GM19463 (cell line): ENCODE measurements around the gene FRMD4B.

Source experiments
- ATAC-seq: cut with Tn5 transposase; IDR thresholded peaks from one replicate; pipeline ENCODE4 v1.9.1; 2021; ENCODE audit warnings: mild to moderate bottlenecking, moderate library complexity; ENCODE audit not compliant: unreplicated experiment

FRMD4B gene

DNA sequence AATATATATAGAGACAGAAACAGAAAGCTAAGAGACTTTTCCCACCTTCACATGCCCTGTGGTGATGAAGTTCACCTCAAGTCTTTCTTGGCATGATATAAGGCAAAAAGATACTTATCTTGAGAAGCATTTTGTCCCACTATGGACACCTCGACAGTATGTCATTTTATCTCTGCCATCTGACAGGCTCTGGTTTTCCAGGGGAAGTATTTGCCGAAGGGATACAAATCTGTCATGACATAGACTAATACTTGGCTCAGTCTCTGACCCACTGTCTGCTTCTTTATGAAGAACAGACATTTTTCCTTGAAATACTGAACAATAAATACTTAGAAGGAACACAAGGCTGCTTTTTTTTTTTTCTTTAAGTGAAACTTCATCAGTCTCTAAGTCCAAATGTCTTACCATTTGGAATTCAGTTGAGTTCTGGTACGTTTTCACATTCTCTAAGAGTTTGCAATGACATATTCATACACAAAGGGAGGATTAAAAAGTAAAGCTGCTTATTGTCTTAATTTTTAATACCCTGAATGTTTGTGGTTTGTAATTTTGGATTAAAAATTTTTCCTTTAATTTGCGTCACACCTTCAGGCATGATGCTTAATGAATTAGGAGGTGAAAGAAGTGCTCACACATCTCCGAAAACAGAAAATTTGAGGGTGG lies 175.7 kb downstream of the FRMD4B start:
- ATAC-seq = no peak

DNA sequence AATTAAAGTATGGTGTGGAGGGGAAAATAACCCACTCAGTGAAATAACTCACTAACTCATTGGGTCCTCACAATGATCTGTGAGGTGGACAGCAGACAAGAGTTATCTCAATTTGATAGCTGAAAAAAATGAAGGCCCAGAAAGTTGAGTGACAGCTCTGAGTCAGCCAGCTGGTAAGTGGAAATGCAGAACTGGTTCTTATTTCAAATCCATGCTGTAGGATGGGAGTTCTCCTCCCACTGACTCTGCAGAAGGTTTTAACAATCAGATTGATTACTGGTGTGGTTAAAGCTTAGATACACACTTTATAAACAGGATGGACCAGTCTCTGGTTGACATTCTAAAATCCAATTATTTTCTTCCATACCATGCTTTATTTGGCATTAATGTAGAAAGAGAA lies 176.5 kb downstream of the FRMD4B start:
- no peak for ATAC-seq

DNA sequence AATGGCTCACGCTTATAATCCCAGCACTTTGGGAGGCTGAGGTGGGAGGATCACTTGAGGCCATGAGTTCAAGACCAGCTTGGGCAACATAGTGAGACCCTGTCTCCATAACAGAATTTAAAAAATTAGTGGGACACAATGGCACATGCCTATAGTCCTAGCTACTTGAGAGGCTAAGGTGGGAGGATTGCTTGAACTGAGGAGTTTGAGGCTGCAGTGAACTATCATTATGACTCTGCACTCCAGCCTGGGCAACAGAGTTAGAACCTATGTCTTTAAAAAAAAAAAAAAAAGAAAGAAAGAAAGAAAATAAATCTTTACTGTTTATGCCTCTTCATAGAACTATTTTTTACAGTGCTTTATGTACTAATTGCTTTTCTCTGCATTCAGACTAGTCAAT lies 178.9 kb downstream of the FRMD4B start:
- ATAC-seq = no peak

DNA sequence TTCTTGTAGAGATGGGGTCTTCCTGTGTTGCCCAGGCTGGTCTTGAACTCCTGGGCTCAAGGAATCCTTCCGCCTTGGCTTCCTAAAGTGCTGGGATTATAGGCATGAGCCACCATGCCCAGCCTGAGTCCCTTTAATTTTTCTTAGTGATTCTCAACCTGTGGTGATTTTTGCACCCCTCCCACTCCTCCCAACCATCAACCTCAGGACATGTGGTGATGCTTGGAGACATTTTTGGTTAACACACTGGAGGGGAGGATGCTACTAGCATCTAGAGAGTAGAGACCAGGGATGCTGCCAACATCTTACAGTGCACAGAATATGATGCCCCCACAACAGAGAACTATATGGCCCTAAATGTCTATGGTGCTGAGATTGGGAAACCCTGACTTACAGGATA lies 180.5 kb downstream of the FRMD4B start:
- no peak for ATAC-seq

DNA sequence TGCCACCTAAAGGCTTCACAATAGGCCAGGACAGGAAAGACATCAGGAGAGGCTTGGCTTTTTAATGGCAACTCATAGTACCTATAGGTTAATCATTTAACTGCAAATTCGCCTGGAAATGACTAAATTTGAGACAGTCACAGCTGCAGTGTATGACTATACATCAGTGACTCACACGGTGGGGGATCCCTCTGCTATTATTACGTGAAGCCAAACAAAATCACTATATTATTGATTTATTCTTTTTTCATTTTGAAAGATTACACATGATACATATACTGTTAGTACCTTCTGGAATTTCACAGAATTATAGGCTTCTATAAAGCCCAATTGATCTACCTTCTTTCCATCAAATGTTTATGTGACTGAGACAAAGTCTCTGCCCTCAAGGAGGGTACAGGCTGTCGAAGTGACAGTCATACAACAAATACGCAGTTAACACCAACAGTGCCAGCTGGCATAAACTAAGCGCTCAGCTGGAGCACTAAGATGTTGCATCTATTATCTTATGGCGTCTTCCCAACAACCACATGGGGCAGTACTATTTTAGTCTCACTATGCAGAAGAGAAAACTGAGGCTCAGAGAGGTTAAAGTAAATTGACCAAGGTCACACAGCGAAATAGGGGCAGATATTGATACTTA lies 181.5 kb downstream of the FRMD4B start:
- peak; percentile 87 for ATAC-seq

DNA sequence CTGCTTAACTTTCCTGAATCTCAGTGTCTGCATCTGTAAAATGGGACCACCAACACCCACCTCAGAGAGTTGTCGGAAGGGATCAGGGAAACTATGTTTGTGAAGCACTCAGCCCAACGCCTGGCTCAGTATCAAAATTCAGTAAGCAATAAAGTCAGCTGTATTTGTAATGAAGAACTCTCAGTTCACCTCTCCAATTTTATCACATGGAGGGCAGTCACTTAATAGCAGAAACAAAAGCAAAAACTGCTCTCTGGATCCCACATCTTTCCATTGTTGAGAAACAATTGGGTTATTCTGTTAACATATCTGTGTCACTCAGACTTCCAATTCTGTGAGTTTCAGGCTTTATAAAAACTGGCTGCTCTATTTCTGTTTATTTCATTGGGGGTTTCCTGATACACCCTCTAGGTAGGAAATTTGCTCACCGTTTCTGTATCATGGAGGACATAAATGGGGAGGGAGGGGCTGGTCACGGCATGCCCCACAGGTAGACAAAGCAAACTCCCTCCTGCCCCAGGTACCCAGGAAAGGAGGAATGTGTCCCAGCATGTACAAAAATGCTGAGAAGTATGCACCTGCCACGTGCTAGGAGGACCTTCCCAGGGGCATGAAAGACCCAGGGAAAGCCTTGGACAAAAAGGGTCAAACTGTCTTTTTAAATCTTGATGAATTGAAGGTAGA lies 182.1 kb downstream of the FRMD4B start:
- ATAC-seq = peak; percentile 3

DNA sequence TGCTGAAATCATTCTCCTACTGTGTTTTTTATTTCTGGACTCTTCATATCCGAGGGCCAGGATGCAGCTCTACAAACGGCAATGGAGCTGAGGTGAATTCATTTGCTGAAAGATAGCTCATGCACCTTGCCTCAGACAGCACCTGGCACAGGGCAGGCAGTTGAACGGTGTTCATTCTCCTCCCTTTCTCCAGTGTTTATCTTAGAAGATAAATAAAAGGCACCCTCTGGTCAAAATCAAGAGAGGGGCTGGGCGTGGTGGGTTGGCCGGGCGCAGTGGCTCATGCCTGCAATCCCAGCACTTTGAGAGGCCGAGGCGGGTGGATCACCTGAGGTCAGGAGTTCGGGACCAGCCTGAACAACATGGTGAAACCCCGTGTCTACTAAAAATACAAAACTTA lies 184.2 kb downstream of the FRMD4B start:
- ATAC-seq = no peak

DNA sequence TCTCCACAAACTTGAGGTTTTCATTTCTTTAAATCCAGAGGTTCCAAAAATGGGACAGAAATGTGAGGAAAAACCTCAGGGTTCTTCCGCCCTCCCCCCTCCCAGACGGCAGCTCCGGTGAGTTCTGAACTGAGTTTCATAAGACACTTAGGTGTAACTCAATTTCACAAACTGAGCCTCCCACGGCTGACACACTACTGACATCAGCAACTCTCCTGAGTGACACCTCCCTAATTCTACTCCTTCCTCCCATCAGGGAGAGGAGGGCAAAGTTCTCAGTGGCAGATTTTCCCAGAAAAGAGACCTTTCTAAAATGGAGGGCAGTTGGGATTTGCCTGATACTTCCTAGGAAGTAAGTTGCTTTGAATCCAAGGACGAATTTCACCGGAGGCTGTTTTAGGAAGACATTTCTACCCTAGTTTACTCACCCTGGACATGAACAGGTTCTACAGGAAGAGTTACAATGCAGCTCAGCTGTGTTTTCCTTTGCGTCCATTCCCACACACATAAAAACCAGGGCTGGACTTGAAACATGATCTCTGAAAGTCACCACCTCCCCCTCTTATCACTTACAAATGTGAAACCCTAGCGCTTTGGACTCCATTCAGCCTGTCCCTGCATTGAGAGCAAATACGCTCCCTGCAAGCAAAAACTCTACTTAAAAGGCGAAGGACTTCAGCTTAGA lies 185.4 kb downstream of the FRMD4B start:
- ATAC-seq = no peak

DNA sequence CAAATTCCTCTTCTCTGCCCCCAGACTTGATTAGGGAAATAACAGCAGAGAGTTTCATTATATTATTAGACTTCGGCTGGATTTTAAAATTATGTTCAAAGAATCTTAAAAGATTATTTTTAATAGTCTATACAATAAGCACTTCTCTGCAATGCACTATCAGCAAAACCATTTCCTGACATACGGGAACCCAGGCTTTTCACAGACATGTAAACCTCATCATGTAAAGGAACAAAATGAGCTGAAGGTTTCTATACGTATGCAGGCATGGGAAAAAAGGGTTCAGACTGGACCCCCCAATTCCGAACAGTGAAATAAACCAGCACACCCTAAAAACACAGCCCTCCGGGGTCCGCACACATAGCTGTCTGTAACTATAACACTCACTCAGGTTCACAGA lies 185.9 kb downstream of the FRMD4B start:
- no peak for ATAC-seq

DNA sequence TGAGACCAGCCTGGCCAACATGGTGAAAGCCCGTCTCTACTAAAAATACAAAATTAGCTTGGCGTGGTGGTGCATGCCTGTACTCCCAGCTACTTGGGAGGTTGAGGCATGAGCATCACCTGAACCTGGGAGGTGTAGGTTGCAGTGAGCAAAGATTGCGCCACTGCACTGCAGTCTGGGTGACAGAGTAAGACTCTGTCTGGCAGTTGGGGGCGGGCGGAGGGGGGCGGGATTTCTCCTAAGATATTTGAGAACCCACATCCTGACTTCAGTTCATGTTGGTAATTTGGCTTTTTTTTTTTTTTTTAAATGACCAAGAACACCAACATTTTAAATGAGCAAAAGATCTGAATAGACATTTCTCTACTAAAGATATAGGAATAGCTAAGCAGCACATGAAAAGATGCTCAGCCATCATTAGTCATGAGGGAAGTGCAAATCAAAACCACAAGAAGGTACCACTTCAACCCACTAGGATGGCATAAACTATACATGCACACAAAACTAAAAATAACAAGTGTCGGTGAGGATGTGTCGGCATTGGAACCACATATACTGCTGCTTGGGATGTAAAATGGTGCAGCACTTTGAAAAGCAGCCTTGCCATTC lies 187.9 kb downstream of the FRMD4B start:
- ATAC-seq = no peak

DNA sequence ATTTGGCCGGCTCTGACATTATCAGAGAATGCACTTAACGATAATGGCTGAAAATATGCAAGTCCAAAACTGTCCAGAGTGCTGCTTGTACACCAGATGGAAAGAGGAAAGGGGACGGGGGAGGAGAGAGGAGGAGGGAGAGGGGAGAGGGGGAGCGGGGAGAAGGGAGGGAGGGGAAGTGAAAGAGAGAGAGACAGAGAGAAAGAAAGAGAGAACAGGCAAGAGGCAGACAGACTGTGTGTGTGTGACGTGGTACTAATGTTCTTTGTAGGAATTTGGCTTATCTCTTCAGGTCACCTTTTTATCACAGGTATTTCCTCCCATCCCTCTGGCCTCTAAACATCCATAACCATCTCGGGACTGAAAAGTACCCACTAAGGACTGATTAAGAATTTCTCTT lies 188.4 kb downstream of the FRMD4B start:
- ATAC-seq = no peak

DNA sequence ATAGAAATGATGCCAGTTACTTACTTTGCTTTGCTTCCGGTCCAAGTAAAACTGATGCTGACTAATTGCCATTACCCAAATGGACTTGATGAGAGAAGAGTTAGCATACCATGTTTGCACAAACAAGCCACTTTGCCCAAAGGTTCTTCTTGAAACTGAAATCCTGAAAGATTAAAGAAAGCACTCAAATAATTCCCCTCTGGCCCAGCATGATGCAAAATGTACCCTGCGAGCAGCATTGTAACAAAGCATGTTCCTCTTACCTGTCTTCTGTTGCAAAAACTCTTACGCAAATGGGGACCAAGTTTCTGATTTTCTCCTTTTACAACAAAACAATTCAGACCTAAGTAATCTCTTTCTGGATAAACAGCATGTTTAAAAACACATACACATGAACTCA lies 189.0 kb downstream of the FRMD4B start:
- ATAC-seq = no peak

DNA sequence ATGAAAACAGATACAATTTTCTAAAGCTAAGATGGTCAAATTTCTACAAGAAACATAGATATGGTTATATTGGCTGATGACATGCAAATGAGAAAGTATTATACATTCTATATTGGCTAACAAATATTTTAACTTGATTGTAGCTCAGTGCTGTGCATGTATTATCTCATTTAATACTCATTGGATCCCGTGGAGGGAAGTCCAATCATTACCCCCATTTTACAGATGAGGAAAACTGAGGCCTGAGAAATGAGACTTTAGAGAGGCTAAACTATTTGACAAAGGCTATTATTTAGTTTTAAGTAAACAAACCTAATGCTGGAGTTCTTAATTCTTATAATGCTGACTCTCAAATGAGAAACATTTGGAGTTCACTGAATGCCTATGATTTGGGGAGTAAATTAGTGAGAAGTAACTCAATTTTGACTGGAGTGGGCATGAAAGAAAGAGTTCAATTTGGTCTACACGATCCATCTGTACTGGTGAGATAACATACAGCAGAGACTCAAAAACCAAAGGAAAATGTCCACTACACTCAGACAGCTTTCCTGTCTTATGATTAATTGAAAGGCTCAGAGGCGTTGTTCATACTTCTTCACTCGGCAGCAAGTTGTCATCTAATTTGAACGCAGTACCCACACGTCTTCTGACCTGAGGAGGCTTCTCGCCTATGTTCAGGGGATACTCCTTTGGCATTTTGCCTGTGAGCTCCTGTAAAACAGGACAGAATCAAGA lies 191.3 kb downstream of the FRMD4B start:
- no peak for ATAC-seq

DNA sequence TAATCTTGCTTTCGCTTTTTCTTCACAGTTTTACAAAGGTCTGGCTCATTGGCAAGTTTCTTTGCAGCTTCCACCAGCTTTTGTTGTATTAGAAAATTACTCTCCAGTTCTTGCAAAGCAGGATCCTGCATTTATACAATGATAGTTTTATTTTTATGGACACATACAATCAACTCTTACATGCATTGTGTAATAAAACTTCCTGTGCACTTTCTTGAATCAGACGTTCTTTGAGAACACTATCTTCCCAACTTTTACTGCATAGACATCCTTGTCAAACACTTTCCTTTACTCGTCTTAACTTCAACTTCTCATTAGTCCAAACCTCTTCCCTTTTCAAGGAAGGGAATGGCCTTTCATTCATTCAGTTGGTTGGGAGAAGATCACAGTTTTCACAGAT lies 192.1 kb downstream of the FRMD4B start:
- no peak for ATAC-seq

DNA sequence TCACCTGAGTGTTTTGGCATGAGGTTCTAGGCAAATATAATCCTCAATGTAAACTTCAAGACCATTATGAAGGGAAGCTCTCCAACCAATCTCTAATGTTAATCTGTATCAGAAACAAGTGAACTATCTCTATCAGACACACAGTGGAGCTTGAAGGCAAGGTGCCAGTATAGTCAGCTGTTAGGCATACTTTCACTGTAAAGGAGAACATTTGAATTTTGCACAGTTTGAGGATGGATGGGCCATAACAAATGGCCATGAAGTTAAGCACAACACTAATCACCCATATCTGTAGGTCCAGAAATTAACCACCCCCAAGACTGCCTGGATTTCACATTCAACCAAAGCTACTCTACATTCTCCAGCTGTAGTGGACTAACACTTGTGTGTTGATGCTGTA lies 194.4 kb downstream of the FRMD4B start:
- ATAC-seq = no peak

DNA sequence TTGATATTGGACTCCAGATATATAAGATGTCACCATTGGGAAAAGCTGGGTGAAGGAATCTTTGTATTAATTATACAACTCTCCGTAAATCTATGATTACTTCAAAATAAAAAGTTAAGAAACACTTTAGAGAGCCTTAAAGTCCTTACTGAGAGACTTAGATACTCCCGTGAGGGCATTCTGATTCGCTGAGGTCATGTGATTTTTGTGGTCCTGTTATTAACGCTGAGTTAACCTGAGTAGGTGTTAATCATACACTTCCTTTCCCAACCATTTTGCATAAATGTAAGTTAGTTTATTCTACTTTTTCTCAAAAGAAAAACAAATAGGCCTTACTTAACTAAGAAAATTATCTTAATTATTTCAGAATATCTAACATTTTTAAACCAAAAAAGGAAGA lies 196.4 kb downstream of the FRMD4B start:
- ATAC-seq = no peak

DNA sequence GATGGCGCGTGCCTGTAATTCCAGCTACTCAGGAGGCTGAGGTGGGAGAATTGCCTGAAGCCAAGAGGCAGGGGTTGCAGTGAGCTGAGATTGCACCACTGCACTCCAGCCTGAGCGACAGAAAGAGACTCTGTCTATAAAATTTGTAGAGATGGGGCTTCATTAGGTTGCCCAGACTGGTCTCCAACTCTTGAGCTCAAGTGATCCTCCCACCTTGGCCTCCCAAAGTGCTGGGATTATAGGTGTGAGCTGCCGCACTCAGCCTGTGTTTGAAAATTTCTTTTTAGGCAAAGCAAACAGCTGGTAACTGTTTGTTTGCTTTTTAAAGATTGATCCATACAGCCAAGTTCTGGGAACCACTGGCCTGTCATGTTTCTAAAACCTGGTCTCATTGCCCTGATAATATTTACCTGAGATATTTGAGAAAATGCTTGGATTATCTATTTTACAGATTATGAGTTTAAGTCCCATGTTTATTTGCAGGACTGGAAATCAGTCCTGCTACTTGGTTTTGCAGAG lies 199.3 kb downstream of the FRMD4B start:
- no peak for ATAC-seq

DNA sequence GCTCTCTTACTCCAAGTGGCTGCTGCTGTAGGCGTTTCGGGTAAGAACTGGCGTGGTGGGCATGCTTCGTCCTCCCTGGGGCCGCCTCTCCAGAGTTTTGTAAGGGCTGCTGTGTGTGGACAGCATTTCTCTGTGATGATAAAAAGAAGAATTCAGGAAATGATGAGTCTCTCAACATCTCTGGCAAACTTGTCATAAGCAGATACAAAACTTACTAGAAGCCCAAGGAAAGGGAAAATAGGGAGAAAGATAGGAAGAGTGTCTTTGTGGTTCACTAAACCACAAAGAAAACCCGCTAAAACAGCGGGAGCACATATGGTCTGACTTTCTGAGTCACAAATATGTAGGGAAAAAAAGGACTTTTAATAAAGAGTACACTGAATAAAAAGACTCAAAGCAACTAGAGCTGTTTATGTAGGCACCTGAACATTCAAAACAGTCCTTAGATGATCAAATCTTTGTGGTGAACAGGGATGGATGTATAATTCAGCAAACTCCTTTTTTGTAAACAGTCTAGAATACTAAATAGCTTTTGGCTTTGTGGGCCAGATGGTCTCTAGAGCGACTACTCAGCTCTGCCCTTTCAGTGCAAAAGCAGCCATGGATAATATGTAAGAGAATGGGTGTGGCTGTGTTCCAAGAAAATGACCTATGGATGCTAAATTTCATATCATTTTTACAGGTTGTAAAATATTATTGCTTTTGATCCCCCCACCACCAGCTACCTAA lies 203.1 kb downstream of the FRMD4B start:
- ATAC-seq = no peak

DNA sequence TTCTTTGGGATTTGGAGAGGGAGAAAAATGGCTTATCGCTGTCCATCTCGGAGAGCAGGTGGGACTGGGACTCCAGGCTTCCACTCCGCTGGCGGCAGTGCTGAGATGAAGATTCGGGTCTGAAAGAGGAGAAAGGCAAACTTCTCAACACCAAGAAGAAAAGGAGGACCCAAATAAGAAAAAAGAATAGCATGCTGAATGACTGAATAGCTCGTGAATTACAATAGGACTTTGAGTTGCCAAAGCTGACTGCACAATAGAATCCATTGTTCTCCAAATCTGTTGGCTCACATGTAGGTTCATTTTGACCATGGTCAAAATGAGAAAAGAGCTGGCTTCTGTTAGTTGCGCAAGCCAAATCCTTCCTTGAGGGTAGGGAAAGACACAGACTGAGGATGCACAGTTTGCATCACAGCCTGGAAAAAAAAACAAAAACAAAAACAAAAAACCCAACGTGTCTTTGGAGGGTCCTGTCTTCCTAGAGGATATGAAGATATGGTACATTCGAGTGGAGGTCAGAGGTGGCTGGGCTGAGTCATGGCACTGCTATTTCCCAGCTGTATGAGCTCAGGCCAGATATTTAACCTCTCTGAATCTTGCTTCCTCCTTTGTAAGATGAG lies 204.2 kb downstream of the FRMD4B start:
- ATAC-seq = no peak
